GM12878 (cell line): ENCODE results near the gene SPSB2.

ENCODE experiments used
- CEBPB ChIP-seq, 2 experiments: fragments of 150-350 bp in 1 of 2; IDR thresholded peaks; 2 replicates each; pipeline ENCODE4 v1.6.1; 2012 to 2014; ENCODE audit warnings: low read depth in 2 of 2, low read length in 2 of 2, borderline replicate concordance in 1 of 2, inconsistent platforms in 1 of 2
- CEBPZ ChIP-seq: fragments of 150-350 bp; IDR thresholded peaks from 2 replicates; pipeline ENCODE4 v1.6.1; 2016; ENCODE audit warnings: low read depth, low read length
- CTCF ChIP-seq, 3 experiments: IDR thresholded peaks in 2 of 3; conservative IDR thresholded peaks in 1 of 3; 2 replicates each; pipeline ENCODE4 v1.5.1; 2011; ENCODE audit warnings: low read depth in 3 of 3, low read length in 3 of 3, mild to moderate bottlenecking in 3 of 3, control low read depth in 2 of 3, moderate library complexity in 2 of 3, inconsistent platforms in 1 of 3, mixed read lengths in 1 of 3; ENCODE audit not compliant: control insufficient read depth in 2 of 3, insufficient read depth in 1 of 3; ENCODE audit errors: extremely low read depth in 1 of 3
- FOS ChIP-seq: IDR thresholded peaks from 3 replicates; pipeline ENCODE4 v1.6.1; 2011; ENCODE audit warnings: borderline replicate concordance; ENCODE audit not compliant: insufficient read length; ENCODE audit errors: extremely low read depth
- HDAC2 ChIP-seq: fragments of 200-600 bp; sonication (generic); IDR thresholded peaks from 2 replicates; pipeline ENCODE4 v1.6.1; 2017
- JUND ChIP-seq: IDR thresholded peaks from 2 replicates; pipeline ENCODE4 v1.6.1; 2012; ENCODE audit warnings: low read depth, mild to moderate bottlenecking, low read length, improper control_type of control experiment, moderate library complexity
- POLR2AphosphoS5 ChIP-seq: IDR thresholded peaks from 2 replicates; pipeline ENCODE4 v1.6.1; 2011; ENCODE audit warnings: mild to moderate bottlenecking, low read length, inconsistent platforms
- RAD21 ChIP-seq: IDR thresholded peaks from 2 replicates; pipeline ENCODE4 v1.6.1; 2011; ENCODE audit warnings: mild to moderate bottlenecking, low read depth, low read length, moderate library complexity; ENCODE audit not compliant: insufficient read depth
- SMC3 ChIP-seq: IDR thresholded peaks from 2 replicates; pipeline ENCODE4 v1.6.1; 2011; ENCODE audit warnings: low read length, improper control_type of control experiment, borderline replicate concordance
- SRF ChIP-seq, 2 experiments: IDR thresholded peaks; 2 replicates each; pipeline ENCODE4 v1.6.1; 2011; ENCODE audit warnings: low read depth in 2 of 2, low read length in 2 of 2, mild to moderate bottlenecking in 1 of 2, moderate library complexity in 1 of 2
- TCF12 ChIP-seq: IDR thresholded peaks from 2 replicates; pipeline ENCODE4 v1.6.1; 2011; ENCODE audit warnings: low read depth, mild to moderate bottlenecking, low read length
- ZBED1 ChIP-seq: IDR thresholded peaks from 2 replicates; pipeline ENCODE4 v1.6.1; 2016; ENCODE audit warnings: borderline replicate concordance
- ZNF274 ChIP-seq: IDR thresholded peaks from one replicate; pipeline ENCODE4 v1.8.0; 2011; ENCODE audit not compliant: insufficient read length, insufficient read depth

GRCh38 chr12:6909421-6910145 lies 36.5 kb upstream of the SPSB2 start:
- TF ChIP-seq FOS (no peak), HDAC2 (no peak), RAD21 (no peak), CTCF (IDR thresholded peaks at IDR 0.05 in 2 of 3, conservative IDR thresholded peaks at IDR 0.05 in 1 of 3; ENCODE audit: control insufficient read depth in 2 of 3, extremely low read depth in 1 of 3, insufficient read depth in 1 of 3, low read depth in 3 of 3, low read length in 3 of 3) (no peak), ZBED1 (no peak), JUND (no peak), SMC3 (no peak), TCF12 (no peak), SRF (IDR thresholded peaks at IDR 0.05; ENCODE audit: low read depth in 2 of 2, low read length in 2 of 2) (no peak), CEBPB (IDR thresholded peaks at IDR 0.05; ENCODE audit: borderline replicate concordance in 1 of 2, low read depth in 2 of 2, low read length in 2 of 2) (no peak), CEBPZ (no peak), POLR2AphosphoS5 (no peak), ZNF274 (no peak)
